Muscle layer of duodenum (tissue), 2 donors: ENCODE measurements around the gene ANK2.

ENCODE experiments used
- H3K27ac ChIP-seq: one replicate; pipeline ENCODE4 v1.7.0; 2013; ENCODE audit warnings: mild to moderate bottlenecking, low read length
- H3K27me3 ChIP-seq: one replicate; pipeline ENCODE4 v1.7.0; 2013; ENCODE audit warnings: low read depth, mild to moderate bottlenecking, control low read depth, low read length
- H3K36me3 ChIP-seq, 2 donors: one replicate each; pipeline ENCODE4 v1.7.0; 2013; ENCODE audit warnings: low read length in 2 of 2, control low read depth in 1 of 2, mild to moderate bottlenecking in 1 of 2; ENCODE audit not compliant: insufficient read depth in 2 of 2, control insufficient read depth in 1 of 2
- H3K4me1 ChIP-seq, 2 donors: one replicate each; pipeline ENCODE4 v1.7.0; 2013; ENCODE audit warnings: low read length in 2 of 2, mild to moderate bottlenecking in 2 of 2, control low read depth in 1 of 2, moderate library complexity in 1 of 2; ENCODE audit not compliant: insufficient read depth in 2 of 2, control insufficient read depth in 1 of 2
- H3K4me3 ChIP-seq, 2 donors: one replicate each; pipeline ENCODE4 v1.7.0; 2013; ENCODE audit warnings: low read length in 2 of 2, low read depth in 1 of 2, mild to moderate bottlenecking in 1 of 2
- H3K9me3 ChIP-seq, 2 donors: one replicate each; pipeline ENCODE4 v1.7.0; 2013; ENCODE audit warnings: low read length in 2 of 2, control low read depth in 1 of 2, mild to moderate bottlenecking in 1 of 2; ENCODE audit not compliant: control insufficient read depth in 1 of 2
- donor health status: healthy.

The ANK2 gene

GRCh38 chr4:113260688-113261087, 211.2 kb downstream of the ANK2 start:
- Histone ChIP-seq H3K4me3 (no peak overlapping the region), H3K9me3 (no peaks in the 10 kb centered on the region), H3K27me3 (no peaks in the 10 kb centered on the region), H3K27ac (no peak overlapping the region), H3K36me3 (peaks cover 0 to 6% of the 10 kb centered on the region in 2 donors), H3K4me1 (no peaks in the 10 kb centered on the region)

- H3K4me3 ChIP-seq = no peak overlapping the region
- no peaks in the 10 kb centered on the region for H3K27me3 ChIP-seq
- no peaks in the 10 kb centered on the region for H3K4me1 ChIP-seq
- H3K27ac ChIP-seq = no peak overlapping the region
- peaks cover 0 to 2% of the 10 kb centered on the region in 2 donors for H3K36me3 ChIP-seq
- H3K9me3 ChIP-seq = no peaks in the 10 kb centered on the region
These were observed 213.8 kb downstream of the ANK2 start for GRCh38 chr4:113263274-113263673.

- no peak overlapping the region for H3K27ac ChIP-seq
- H3K9me3 ChIP-seq = no peaks in the 10 kb centered on the region
- peaks cover 0 to 5% of the 10 kb centered on the region in 2 donors for H3K4me1 ChIP-seq
- peaks cover 0 to 3% of the 10 kb centered on the region in 2 donors for H3K36me3 ChIP-seq
- H3K4me3 ChIP-seq = no peak overlapping the region
- no peaks in the 10 kb centered on the region for H3K27me3 ChIP-seq
These were observed 221.3 kb downstream of the ANK2 start for GRCh38 chr4:113270520-113271319.

GRCh38 chr4:113272523-113272922, 223.1 kb downstream of the ANK2 start:
- Histone ChIP-seq H3K27me3 (no peaks in the 10 kb centered on the region), H3K4me3 (no peak overlapping the region), H3K4me1 (peaks cover 0 to 5% of the 10 kb centered on the region in 2 donors), H3K27ac (no peak overlapping the region), H3K36me3 (peaks cover 0 to 3% of the 10 kb centered on the region in 2 donors), H3K9me3 (no peaks in the 10 kb centered on the region)

GRCh38 chr4:113273721-113274220, 224.3 kb downstream of the ANK2 start:
- H3K27me3 ChIP-seq = no peaks in the 10 kb centered on the region
- H3K4me3 ChIP-seq = no peak overlapping the region
- H3K4me1 ChIP-seq = peaks cover 0 to 5% of the 10 kb centered on the region in 2 donors
- H3K27ac ChIP-seq = no peak overlapping the region
- peaks cover 0 to 3% of the 10 kb centered on the region in 2 donors for H3K36me3 ChIP-seq
- no peaks in the 10 kb centered on the region for H3K9me3 ChIP-seq

GRCh38 chr4:113276464-113277170, 227.2 kb downstream of the ANK2 start:
- H3K27me3 ChIP-seq = no peaks in the 10 kb centered on the region
- H3K36me3 ChIP-seq = peaks cover 0 to 3% of the 10 kb centered on the region in 2 donors
- H3K4me1 ChIP-seq = peaks cover 0 to 5% of the 10 kb centered on the region in 2 donors
- H3K4me3 ChIP-seq = no peak overlapping the region
- no peak overlapping the region for H3K27ac ChIP-seq
- H3K9me3 ChIP-seq = no peaks in the 10 kb centered on the region

GRCh38 chr4:113278324-113278934, 229.0 kb downstream of the ANK2 start:
- H3K4me3 ChIP-seq = no peak overlapping the region
- H3K27ac ChIP-seq = no peak overlapping the region
- H3K4me1 ChIP-seq = peaks cover 0 to 5% of the 10 kb centered on the region in 2 donors
- no peaks in the 10 kb centered on the region for H3K27me3 ChIP-seq
- peaks cover 3 to 12% of the 10 kb centered on the region in 2 donors for H3K36me3 ChIP-seq
- no peaks in the 10 kb centered on the region for H3K9me3 ChIP-seq

GRCh38 chr4:113285501-113285900, 236.0 kb downstream of the ANK2 start:
- Histone ChIP-seq H3K9me3 (no peaks in the 10 kb centered on the region), H3K4me1 (peaks cover 0 to 8% of the 10 kb centered on the region in 2 donors), H3K27me3 (no peaks in the 10 kb centered on the region), H3K36me3 (peaks cover 2 to 16% of the 10 kb centered on the region in 2 donors), H3K4me3 (no peak overlapping the region), H3K27ac (no peak overlapping the region)

- Histone ChIP-seq H3K9me3 (no peaks in the 10 kb centered on the region), H3K4me3 (no peak overlapping the region), H3K27me3 (no peaks in the 10 kb centered on the region), H3K36me3 (peaks cover 2 to 4% of the 10 kb centered on the region in 2 donors), H3K4me1 (peaks cover 0 to 14% of the 10 kb centered on the region in 2 donors), H3K27ac (no peak overlapping the region)
These were observed 238.8 kb downstream of the ANK2 start for GRCh38 chr4:113288257-113288656.

- H3K36me3 ChIP-seq = peaks cover 2 to 4% of the 10 kb centered on the region in 2 donors
- no peaks in the 10 kb centered on the region for H3K9me3 ChIP-seq
- peaks cover 0 to 16% of the 10 kb centered on the region in 2 donors for H3K4me1 ChIP-seq
- no peak overlapping the region for H3K4me3 ChIP-seq
- no peak overlapping the region for H3K27ac ChIP-seq
- no peaks in the 10 kb centered on the region for H3K27me3 ChIP-seq
These were observed 239.2 kb downstream of the ANK2 start for GRCh38 chr4:113288696-113289095.

- Histone ChIP-seq H3K27ac (peak overlapping the region; percentile 14), H3K9me3 (no peaks in the 10 kb centered on the region), H3K27me3 (no peaks in the 10 kb centered on the region), H3K4me3 (no peak overlapping the region), H3K36me3 (peaks cover 2 to 4% of the 10 kb centered on the region in 2 donors), H3K4me1 (peaks cover 0 to 16% of the 10 kb centered on the region in 2 donors)
These were observed 240.3 kb downstream of the ANK2 start for GRCh38 chr4:113289766-113290165.
